NCI-H2107 treated with DMSO at 0.1 percent for 48 hours (cell line): ENCODE data around the gene CEP112.
"Not testable (repeated sequence)": the region's sequence is repeated elsewhere in the genome, so short reads cannot be mapped to it uniquely, and the experiment has no call there.

ENCODE experiments used
- DNase-seq: peaks from one replicate; lab custom pipeline; 2025; ENCODE audit not compliant: unreplicated experiment; lab: John Stamatoyannopoulos, UW

Gene CEP112

GRCh38 chr17:65841089-65841488, 350.8 kb downstream of the CEP112 start:
- DNase-seq, result no peak

- DNase-seq, result not testable (repeated sequence)
Measured at GRCh38 chr17:65837232-65837631, 354.7 kb downstream of the CEP112 start.

DNA sequence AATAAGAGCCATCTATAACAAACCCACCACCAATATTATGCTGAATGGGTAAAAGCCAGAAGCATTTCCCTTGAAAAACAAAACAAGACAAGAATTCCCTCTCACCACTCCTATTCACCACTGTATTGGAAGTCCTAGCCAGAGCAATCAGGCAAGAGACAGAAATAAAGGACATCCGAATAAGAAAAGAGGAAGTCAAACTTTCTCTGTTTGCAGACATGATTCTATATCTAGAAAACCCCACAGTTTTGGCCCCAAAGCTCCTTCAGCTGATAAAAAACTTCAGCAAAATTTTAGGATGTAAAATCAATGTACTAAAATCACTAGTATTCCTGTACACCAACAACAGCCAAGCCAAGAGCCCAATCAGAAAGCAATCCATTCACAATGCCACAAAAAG, 358.7 kb downstream of the CEP112 start:
- DNase-seq, result no peak

DNA sequence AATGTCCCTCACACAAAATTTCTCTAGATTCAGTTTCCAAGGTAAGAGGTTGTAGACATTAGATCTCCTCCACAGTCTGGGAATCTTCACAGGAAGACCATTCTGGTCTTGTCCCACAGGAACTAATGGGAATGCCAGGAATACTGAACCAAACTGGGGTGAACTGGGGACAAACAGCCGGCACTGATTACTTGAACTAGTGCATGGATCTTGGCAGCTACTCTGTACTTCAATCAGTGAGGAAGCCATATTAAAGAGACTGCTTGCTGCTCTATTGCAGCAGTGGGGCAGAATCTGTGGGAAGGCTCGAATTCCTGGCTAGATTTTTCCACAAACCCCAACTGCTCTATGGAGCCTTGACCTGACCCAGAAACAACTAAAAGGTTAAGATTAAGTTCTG, 361.6 kb downstream of the CEP112 start:
- no peak for DNase-seq

GRCh38 chr17:65826577-65826976, 365.4 kb downstream of the CEP112 start:
- not testable (repeated sequence) for DNase-seq

- DNase-seq, result no peak
Measured at GRCh38 chr17:65824901-65825300, 367.0 kb downstream of the CEP112 start.

DNA sequence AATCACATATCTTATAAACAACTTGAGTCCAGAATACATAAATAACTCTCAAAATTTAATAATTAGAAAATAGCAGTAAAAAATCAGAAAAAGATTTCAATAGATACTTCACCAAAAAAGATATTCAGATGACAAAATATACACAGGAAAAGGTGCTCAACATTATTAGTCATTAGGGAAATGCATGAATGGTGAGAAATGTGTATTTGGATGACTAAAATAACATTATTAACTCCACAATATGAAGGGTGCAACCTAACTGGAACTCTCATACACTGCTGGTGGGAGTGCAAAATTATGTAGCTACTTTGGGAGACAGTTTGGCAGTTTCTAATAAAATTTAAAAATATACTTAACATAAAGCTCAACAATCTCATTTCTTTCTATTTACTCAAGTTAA, 368.2 kb downstream of the CEP112 start:
- no peak for DNase-seq

- DNase-seq, result no peak
Measured at GRCh38 chr17:65820811-65821210, 371.1 kb downstream of the CEP112 start.

DNA sequence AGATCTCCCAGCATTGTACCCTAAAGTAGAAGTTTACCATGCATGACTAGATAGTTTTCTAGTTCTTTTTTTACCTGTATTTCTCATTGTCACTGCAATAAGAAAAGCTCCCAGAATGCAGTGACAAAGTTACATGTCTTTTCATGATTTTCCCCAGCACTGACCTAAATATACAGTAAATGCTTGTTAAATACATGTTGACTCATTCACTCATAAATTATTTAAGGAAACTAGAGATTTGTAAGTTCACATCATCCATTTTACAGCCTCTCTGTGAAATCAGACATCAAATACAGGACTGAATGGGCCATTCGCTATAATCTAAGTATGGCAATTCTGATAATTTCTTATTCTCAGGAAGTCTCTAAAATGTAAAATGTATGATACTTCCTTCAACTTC, 371.6 kb downstream of the CEP112 start:
- DNase-seq, result no peak

DNA sequence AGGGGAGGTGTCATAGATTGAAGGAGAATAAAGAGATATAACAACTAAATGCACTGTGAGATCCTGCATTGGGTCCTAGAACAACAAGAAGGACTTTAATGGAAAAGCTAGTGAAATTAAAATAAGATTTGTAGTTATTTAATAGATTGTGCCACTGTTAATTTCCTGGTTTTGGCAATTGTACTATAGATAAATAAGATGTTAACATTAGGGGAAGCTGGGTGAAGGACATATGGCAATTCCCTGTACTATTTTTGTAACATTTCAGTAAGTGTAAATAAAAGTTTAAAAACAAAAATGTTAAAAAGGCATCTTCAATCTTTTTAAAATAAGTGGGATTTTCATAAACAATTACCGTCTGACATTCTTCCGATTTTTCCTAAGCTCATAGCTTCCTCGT, 372.1 kb downstream of the CEP112 start:
- DNase-seq, result no peak

GRCh38 chr17:65817951-65818350, 374.0 kb downstream of the CEP112 start:
- DNase-seq, result no peak

DNA sequence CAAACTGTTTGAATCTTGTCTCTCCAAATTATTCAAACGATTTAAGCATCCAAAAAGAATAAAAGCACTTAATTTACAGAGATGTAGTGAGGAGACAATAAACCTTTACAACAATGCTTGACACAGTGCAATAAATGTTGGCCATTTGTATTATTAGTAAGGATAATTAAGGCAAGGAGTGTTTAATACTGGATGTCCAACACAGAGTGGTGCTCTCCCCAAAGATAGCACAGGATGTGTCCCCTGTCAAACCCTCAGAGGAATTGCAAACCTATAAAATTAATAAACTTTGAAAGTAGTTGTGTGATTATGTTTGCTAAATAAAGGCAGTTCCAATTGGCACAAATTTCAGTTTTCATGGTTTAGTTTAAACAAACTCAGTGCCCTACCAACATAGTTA, 377.5 kb downstream of the CEP112 start:
- DNase-seq, result no peak

- DNase-seq, result no peak
Measured at GRCh38 chr17:65813306-65813705, 378.6 kb downstream of the CEP112 start.

DNA sequence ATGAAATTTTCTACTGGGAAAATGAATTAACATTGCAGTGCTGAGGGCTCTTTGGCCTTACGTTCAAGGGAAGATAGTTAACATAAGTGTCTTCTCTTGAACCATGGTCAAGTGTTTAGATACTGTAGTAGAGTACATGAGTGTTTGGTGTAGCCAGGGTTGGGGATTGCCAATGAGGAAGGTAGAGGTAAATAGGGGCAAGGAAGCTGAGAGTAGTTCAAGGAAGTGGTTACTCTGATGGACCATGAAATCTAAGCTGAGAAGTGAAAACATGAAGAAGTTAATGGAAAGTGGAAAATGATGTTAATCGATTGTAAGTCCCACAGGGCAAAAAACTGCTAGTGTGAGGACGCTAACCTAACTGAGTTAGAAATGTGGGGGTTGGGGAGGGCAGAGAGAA, 380.9 kb downstream of the CEP112 start:
- no peak for DNase-seq

DNA sequence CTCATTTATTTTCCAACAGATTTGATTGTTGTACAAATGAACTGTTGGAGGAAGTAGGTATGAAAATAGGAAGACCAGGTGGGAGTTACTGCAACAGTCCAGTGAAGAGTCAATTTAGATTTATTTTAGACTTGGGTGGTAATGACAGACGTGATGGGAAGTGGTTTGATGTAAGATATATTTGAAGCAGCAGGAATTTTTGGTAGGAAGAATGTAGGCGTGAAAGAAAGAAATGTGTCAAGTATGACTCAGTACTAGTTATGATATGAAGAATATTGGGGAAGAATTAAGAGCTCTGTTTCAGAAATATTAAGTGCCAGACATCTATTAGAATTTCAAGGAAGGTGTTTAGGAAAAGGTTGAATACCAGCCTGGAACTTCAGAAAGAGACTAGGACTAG, 382.6 kb downstream of the CEP112 start:
- DNase-seq, result no peak

DNA sequence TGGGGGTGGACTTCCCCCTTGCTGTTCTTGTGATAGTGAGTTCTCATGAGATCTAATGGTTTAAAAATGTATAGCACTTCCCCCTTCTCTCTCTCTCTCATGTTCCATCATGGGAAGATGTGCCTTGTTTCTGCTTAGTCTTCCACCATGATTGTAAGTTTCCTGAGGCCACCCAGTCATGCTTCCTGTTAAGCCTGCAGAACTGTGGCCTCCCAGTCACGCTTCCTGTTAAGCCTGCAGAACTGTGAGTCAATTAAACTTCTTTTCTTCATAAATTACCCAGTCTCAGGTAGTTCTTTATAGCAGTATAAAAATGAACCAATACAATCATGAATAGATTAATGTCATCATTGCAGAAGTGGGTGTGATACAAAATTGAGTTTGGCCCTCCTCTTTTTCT, 383.4 kb downstream of the CEP112 start:
- DNase-seq, result not testable (repeated sequence)

DNA sequence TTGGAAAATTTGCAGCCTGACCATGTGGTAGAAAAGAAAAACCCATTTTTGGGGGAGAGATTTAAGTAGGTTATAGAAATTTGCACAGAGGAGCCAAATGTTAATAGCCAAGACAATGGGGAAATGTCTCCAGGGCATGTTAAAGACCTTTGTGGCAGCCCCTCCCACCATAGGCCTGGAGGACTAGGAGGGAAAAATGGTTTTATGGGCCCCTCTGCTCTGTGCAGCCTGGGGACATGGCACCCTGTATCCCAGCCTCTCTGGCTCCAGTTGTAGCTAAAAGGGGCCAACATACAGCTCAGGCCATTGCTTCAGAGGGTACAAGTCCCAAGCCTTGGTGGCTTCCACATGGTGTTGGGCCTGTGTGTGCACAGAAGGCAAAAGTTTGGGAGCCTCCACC, 384.6 kb downstream of the CEP112 start:
- DNase-seq, result no peak

DNA sequence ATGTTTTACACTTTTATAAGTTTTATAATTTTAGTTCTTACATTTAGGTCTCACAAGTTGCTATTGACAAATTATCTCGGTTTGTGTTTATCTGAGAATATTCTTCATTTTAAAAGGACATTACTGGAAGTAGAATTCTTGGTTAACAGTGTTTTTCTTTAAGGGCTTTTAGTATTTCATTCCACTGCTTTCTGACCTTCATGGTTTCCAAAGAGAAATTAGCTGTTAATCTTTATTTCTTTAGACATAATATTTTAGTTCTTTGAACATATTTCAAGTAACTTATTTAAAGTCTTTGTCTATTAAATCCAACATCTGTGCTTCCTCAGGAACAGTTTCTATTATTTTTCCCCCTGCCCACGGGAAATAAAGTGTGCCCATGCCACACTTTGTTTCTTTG, 390.4 kb downstream of the CEP112 start:
- no peak for DNase-seq

DNA sequence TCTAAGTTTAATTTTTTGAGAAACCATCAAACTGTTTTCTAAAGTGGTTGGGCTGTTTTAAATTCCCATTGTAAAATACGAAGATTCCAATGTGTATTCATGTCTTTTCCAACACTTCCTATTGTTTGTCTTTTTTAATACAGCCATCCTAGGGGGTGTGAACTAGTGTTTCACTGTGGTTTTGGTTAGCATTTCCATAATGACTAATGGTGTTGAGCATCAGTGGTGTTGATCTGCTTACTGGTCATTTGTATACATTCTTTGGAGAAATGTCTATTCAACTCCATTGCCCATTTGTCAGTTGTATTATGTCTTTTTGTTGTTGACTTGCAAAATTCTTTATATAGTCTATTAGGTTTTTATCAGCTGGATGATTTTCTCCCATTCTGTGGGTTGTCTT, 391.3 kb downstream of the CEP112 start:
- no peak for DNase-seq

DNA sequence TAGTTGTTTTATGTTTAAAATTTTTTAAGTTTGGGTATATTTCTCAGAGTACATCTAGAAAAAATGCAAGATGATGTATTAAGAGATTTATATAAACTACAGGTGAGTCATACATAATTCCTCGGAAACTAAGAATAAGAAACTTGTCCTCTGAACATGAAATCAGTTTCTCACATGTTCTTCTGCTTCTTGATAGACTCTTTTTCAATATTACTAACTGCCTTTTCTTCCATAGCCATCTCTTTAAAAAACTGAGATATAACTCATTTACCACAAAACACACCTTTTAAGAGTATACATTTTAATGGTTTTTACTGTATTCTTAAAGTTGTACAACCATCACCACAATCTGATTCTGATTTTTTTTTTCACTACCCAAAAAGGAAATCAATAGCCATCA, 392.1 kb downstream of the CEP112 start:
- no peak for DNase-seq

DNA sequence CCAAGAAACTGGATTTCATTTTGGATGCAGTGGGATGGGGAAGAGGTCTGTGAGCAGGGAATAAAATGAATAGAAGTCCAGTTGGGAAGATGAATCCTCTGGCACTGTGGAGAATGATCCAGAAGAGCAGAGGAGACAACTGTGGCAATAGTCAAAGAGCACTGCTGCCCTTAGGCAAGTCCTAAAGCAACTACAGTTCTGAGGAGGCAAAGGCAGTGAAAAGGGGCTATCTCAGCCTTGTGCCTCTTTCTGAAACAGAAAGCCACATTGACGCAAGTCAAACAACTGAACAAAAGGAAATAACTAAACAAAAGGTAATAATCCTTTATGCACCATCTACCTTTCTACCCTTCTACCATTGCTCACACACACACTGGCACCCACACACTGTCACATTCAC, 392.5 kb downstream of the CEP112 start:
- DNase-seq, result no peak

- no peak for DNase-seq
Measured at GRCh38 chr17:65797809-65798208, 394.1 kb downstream of the CEP112 start.

DNA sequence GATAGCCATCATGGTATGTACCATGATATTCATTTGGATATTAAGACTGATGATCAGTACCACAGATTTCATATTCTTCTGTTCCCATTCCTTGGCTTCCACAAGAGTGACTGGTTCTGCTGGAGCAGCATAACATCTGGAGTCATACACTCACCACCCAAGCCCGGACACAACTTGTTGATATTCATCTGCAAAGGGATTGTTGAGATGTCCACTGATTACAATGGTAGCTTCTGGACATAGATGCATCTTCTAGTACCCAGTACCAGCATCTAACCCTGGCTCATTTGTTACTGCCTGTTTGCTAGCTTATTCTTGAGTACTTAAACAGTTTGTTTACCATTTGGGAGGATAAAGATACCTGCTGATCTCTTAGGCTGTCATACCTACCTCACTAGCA, 394.8 kb downstream of the CEP112 start:
- DNase-seq, result no peak

DNA sequence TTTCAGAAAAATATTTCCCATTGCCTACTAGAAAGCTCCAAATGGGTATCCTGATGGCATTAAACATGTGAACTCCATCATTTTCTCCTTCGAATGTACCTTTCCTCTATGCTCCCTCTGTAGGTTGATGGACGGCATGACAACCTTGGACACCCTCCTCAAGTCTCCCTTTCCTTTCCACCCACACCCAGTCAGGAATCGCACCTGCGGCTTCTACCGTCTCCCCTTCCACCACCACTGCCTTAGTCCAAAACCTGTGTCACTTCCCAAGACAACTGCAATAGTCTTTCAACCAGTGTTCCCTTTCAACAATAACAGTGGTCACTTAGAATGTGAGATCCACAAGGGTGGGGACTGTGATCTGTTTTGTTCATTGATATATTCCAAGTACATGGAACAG, 397.4 kb downstream of the CEP112 start:
- no peak for DNase-seq
